ENCODE results near the gene SESTD1.
"Not testable (repeated sequence)": the region's sequence is repeated elsewhere in the genome, so short reads cannot be mapped to it uniquely, and the experiment has no call there.

Gene SESTD1

DNA sequence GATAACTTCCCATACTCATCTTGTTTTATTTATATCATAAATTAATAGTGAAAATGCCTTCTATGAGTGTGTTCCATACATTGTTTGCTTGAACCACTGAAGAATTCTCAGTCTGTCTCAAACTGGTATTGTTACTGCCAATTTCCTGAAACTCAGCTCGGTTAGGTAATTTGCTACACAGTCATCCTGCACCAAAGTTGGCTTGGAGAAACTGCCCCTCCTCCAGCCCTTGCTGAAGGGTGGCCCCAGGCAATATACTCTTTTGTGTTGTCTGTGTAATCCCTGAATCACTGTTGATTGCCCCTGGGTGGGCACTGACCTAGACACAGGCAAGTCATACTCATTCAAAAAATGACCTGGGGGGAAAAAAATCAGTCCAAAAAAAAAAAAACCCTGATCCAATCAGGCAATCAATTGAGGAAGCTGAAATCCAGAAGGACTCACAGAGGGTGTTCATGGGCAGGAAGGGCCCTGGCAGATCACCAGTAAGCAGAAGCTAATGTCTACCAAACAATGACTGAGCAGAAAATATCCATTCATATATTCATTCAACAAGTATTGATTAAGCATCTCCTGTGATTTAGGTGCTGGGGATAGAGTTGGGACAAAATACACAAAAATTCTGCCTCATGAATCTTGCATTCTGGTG, 3.8 kb upstream of the SESTD1 start:
- DNase-seq (ENCODE audit: low spot score): peak; percentile 22

DNA sequence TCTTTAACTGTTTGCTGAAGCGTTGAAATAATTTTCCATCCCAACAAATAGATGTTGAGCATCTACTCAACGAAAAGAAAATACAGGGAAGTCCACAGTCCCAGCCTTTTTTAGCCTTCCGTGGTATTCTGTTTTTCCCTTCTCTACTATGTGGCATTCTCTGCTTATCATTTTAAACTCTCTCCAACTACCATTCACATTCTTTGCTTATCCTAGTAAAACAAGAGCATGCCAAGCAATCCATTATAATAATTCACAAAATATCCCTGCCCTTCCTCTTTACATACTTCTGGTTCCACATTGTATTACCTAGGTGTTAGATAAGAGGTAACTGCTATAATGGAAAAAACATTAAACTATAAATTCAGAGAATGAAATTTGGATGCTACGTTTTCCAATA, 1.6 kb upstream of the SESTD1 start:
- DNase-seq (ENCODE audit: low spot score): no peak

DNA sequence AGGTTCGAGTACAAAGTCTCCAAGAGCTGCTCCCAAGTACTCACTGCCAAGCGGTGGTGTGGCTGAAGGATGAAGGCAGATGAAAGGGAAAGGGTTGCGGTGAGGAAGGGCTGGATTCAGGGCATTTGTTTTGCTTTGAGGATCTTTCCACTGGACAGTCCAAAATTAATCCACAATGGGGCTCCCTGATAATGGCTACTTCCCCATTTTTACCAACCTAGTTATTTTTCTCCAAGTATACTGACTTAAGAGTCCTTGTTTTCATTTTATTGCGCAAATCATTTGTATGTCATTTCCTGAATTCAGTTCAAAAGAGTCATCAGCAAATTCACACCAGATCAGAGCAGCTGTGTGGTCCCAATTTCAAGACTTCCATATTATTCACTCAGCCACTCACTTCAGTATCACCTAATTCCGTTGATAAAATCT, 464 bp upstream of the SESTD1 start:
- DNase-seq (ENCODE audit: low spot score): no peak

DNA sequence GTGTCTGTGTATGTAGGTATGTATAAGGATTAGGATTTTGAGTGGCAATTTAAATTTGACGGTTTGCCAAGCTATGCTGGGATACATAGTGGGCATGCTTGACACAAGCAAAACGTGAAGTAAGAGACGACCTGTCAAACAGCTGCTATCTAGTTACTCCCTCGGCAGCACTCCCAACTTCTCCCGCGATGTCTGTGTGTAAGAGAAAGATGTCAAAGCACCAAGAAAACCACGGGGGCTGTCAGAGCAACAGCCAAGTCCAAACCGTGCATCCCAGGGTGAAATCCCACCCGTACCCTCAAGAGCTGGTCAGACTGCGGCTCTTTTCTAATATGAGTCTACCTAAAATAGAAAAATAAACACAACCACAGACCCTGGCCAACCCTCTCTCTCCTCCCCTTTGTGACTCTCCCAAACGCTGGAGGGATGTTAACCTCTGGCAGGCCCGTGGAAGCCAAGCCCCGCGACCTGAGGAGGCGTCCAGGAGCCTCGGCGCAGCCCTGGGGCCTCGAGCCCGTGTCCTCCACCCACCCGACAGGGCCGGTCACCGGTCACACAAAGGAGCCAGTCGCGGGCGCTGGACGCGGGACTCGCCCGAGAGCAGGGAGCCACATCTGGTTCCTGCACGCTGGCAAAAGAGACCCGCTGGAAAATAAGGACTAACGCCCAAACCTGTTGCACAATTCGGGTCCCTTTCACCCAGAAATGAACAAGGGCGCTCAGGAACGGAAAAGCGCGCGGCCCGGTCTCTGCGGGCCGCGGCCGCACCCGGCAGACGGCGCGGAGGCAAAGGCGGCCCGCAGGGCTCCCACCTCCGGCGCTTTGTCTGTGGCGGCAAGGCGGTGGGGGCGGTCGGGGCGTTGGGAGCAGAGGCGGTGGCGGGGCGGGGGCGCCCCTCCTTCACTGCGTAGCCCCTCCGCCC, 925 bp downstream of the SESTD1 start:
- no peak for DNase-seq (ENCODE audit: low spot score)

DNA sequence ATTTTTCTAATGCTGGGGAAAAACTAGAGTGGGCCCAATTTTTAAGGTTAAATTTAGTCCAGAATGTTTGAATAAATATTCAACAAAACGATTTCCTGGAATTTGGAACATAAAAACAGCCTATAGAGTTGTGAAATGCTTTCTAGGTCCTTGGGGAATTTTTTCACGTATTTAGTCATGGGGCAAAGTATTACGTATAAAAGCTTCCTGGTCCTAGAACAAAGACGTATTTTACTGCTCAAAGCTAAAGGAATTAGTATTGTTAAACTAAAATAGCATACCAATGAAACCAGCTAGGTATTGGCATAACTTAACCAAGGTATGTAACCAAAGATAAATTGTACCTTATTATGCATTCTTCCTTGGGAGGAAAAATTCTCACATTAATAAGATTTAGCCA, 1.6 kb downstream of the SESTD1 start:
- DNase-seq (ENCODE audit: low spot score): no peak

DNA sequence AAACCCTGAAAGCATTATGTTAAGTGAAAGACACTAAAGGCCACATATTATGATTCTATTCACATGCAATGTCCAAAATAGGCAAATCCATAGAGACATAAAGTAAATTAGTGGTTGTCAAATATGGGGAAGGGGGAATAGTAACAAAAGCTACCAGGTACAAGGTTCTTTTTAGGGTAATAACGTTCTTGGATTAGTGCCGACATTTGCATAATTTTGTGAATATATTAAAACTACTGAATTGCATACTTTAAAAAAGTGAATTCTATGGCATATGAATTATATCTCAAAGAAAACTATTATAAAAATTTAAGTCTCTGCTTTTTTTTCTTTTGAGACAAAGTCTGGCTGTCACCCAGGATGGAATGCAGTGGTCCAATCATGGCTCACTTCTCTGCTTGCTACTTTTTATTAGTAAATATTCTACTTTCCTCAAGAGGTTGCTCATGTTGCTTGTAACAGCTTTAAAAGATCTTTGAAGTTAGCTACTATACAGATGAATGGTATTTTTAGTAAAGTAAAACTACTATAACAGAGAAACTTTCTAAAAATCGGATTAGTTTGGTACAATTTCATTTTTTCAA, 2.5 kb downstream of the SESTD1 start:
- DNase-seq (ENCODE audit: low spot score): no peak

DNA sequence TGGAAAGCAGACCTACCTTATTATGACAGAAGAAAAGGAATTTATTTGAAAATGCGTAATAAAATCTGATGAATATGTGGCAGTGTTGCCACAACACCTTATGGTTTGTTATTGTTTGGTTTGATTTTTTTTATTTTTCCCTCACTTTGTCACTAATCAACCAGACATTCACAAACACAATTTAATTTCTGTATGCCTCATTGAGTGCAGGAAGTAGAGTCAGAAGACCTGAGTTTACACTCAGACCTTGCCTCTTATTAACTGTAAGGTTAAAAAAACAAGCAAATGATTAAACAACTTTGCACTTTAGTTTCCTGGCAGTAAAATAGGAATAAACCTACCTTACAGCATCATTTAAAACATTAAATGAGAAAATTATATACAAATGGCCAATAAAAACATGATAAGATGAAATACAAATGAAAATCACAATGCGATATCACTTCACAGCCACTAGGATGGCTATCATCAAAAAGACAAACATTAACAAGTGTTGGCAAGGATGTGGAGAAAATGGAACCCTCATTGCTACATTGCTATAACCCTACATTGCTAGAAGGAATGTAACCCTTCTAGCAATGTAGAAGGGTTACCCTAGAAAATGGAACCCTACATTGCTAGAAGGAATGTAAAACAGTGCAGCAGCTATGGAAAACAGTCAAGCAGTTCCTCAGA, 3.3 kb downstream of the SESTD1 start:
- no peak for DNase-seq (ENCODE audit: low spot score)

DNA sequence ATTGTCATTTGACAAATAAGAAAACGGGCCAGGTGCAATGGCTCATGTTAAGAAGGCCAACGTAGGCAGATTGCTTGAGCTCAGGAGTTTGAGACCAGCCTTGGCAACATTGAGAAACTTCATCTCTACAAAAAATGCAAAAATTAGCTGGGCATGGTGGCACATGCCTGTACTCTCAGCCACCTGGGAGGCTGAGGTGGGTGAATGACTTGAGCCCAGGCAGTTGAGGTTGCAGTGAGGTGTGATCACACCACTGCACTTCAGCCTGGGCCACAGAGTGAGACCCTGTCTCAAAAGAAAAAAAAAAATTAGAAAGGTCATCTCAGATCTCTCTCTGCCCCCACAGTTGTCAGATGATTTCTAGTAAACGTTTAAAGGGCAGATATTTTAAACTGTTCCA, 4.4 kb downstream of the SESTD1 start:
- no peak for DNase-seq (ENCODE audit: low spot score)

DNA sequence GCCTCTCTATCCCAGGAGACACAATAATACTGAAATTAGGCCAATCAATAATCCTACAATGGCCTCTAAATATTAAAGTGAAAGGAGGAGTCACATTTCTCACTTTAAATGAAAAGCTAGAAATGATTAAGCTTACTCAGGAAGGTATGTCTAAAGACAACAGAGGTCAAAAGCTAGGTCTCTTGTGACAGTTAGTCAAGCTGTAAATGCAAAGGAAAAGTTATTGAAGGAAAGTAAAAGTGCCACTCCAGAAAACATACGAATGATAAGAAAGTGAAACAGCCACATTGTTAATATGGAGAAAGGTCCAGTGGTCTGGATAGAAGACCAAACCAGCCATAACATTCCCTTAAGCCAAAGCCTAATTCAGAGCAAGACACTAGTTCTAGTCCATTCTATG, 9.5 kb downstream of the SESTD1 start:
- no peak for DNase-seq (ENCODE audit: low spot score)

DNA sequence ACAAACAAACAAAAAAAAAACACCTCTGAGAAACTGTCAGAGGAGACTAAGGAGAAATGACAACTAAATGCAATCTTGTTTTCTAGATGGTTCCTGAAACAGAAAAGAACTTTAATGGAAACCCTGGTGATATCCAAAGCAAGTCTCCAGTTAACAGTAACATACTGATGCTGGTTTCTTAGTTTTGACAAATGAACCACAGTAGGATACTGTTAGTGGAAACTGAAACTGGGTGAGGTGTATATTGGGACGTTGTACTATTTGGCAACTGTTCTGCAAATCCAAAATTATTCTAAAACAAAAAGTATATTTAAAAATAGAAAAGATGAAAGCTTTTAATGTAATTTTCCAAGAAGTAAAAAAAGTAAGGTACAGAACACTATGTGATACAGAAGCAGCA, 11.4 kb downstream of the SESTD1 start:
- no peak for DNase-seq (ENCODE audit: low spot score)

DNA sequence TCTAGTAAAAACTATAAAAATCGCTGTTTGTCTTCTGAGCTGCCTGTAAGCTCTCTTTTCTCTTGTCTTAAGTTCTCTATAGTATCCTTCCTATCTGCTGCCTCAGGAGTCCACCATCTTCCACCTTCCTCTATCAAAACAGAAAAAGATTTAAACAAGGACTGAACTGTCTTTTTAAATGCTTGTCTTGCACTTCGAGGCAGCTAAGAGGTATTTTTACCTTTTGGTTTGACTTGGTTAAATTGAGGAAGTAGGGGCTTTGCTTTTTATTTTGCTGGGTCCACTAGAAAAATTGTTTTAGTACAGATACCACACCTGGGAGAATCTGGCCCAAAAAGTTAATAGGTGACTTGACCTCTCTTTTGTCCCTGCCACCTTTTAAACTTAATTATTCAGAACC, 12.2 kb downstream of the SESTD1 start:
- DNase-seq (ENCODE audit: low spot score): no peak

DNA sequence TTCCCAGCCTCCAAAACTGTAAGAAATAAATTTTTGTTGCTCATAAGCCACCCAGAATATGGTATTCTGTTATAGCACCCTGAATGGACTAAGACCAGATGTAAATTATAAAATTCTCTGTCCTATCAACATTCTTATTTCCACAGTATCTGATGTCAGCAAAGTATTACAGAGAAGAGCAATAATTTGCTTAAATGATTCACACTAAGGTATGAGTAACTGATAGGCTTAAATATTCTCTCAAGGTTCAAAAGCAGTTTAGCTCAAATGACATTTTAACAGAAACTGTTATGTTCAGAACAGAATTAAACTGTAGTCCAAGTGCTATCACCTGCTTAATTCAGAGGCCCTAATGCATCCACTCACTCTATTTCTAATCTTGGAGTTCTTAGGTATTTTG, 12.8 kb downstream of the SESTD1 start:
- no peak for DNase-seq (ENCODE audit: low spot score)

DNA sequence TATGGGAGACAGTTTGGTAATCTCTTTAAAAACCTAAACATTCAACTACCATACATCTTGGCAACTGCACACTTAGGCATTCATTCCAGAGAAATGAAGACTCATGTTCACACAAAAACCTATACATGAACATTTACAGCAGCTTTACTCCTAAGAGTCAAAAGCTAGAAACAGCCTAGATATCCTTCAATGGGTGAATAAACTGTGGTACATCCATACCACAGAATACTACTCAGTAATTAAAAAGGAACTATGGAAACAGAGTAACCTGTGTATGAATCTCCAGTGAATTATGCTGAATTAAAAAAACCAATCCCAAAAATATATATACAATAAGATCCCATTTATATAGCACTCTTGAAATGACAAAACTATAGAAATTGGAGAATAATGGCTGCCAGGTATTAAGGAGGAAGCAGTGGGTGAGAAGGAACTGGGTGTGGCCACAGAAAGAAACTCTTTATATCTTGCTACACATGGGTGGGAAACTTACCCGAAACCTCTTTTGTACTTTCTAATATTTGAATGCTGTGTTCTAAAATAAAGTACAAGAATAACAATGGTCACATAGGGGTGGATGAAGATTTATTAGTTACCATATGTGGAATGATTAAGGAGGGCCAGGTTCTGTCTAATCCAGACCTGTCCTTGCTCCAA, 13.7 kb downstream of the SESTD1 start:
- no peak for DNase-seq (ENCODE audit: low spot score)

DNA sequence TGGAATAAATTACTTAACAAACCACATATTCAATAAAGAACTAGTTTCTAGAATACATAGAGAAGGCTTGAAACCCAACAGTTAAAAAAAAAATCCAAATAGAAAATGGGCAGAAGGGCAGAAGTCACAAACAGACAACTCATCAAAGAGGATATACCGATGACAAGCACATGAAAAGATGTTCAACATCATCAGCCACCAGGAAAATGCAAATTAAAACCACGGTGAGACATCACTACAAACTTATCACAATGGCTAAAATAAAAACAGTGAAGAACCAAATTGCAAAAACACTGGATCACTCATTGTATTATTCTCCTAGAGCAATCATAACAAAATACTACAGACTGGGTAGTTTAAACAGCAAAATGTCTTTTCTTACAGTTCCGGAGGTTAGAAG, 14.5 kb downstream of the SESTD1 start:
- DNase-seq (ENCODE audit: low spot score): no peak

DNA sequence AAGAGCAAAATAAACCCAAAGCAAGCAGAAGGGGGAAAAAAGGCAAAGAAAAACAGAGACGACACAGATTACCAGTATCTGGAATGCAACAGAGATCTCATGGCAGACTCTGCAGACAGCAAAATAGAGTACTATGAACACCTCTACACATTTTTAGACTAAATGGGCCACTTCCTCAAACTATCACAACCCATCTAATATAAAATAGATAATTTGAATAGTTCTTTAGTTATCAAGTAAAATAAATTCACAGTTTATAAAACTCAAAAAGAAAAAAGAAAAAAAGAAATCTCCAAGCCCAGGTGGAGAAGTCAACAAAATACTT, 16.6 kb downstream of the SESTD1 start:
- DNase-seq (ENCODE audit: low spot score): no peak

DNA sequence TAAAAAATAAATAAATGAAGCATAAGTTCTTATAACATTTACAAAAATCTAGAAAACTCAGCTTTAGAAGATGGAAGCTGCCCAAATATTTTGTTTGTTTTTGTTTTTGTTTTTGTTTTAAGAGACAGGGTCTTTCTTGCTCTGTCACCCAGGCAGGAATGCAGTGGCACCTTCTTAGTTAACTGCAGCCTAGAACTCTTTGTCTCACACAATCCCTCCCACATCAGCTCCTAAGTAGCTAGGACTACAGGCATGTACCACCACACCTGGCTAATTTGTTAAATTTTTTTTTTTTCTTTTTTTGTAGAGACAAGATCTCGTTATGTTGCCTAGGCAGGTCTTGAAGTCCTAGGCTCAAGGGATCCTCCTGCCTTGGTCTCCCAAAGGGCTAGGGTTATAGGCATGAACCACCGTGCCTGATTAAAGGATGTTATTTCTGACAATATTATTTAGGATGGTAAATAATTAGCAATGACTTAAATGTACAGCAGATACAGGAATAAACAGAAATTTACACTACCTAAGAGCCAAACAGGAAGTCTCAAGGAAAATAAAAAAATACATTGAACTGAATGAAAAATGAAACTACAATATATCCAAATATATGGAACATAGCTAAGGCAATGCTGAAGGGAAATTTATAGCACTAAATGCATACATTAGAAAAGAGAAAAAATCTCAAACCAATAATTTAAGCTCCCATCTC, 17.2 kb downstream of the SESTD1 start:
- no peak for DNase-seq (ENCODE audit: low spot score)

DNA sequence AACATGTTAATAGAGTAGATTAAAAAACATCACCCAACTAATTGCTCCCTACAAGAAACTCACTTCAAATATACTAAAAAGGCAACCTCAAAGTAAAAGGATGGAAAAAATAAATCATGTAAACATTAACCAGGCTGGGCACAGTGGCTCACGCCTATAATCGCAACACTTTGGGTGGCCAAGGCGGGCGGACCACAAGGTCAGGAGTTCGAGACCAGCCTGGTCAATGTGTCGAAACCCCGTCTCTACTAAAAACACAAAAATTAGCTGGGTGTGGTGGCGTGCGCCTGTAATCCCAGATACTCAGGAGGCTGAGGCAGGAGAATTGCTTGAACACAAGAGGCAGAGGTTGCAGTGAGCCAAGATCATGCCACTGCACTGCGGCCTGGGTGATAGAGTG, 18.8 kb downstream of the SESTD1 start:
- not testable (repeated sequence) for DNase-seq (ENCODE audit: low spot score)

DNA sequence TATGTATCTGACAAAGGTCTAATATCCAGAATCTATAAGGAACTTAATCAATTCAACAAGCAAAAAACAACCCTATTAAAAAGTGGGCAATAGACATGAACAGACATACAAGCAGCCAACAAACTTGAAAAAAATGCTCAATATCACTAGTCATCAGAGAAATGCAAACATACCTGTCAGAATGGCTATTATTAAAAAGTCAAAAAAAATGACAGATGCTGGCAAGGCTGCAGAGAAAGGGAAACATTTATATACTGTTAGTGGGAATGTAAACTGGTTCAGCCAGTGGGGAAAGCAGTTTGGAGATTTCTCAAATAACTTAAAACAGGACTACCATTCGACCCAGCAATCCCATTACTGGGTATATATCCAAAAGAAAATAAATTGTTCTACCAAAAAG, 21.6 kb downstream of the SESTD1 start:
- DNase-seq (ENCODE audit: low spot score): no peak

DNA sequence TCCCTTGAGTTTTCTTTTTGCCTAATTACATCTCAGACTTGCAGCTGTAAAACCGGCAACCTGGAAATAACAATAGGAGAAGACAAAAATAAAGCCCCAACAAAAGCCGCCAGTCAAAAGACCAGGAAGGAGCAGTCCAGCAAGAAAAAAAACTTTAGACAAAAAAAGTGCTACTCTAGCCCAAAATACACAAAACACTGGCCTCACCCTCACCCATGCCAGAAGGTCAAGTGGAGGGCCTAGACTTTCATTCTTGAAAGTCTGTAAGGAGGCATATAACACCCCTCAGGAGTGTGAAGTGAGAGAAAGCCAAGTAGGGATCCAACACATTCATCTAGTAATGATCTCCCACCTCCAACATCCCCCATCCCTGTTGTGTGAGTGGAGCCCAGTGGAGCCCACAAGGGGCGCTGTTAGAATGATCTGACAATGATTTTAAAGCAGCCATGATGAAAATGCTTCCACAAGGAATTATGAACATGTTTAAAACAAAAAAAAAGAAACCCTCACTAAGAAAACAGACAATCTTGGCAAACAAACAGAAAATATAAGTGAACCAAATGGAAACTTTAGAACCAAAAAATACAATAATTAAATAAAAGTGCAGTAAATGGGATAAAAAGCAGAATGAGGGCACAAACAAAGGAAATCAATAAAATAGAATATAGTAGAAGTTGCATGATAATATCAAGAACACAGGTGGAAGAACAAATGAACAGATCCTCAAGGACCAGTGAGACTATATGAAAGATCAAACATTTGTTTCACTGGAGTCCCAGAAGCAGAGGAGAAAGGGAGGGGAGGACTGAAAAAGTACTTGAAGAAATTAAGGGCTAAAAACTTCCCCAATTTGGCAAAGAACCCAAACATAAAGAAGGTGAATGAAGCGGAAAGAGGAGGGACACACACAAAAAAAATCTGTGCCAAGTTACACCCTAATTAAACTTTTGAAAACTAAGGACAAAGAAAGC, 23.9 kb downstream of the SESTD1 start:
- no peak for DNase-seq (ENCODE audit: low spot score)

DNA sequence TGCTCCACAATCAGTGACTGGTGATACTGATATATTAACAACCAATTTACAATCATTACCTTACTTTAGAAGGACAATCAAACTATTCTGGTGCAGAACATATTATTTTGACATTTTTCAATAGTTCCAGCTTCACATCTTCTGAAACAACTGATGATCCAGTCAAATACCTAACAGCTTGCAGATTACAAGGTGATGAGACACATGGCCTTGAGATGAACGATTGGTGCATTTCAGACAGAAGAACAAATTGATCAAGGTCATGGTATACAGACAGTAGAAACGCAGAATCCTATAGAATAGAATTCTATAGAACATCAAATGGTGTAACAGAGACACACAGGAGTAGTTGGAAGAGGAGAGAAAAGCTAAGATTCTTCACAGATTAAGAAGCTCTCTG, 24.8 kb downstream of the SESTD1 start:
- no peak for DNase-seq (ENCODE audit: low spot score)
